B cell (primary cell): Measurements from ENCODE around the gene PTPRG. TPM values are rescaled to one million over a fixed set of nuclear protein-coding genes. Genes with fewer than 3 reads are reported as not detected.

Experiments used
- ATAC-seq: fragments of 200-7000 bp; cut with Tn5 transposase; one replicate; pipeline ENCODE4 v1.10.0; 2021; ENCODE audit warnings: low read depth, mild to moderate bottlenecking, moderate number of reproducible peaks, moderate library complexity
- CTCF ChIA-PET: fragments of 350-600 bp; sonication (Branson Sonifier 250); formaldehyde crosslinking; loops from one replicate; lab custom pipeline; 2021; ENCODE audit warnings: antibody characterized with exemption, inconsistent platforms; lab: Charles Lee
- POLR2A ChIA-PET: fragments of 350-600 bp; sonication (Branson Sonifier 250); formaldehyde crosslinking; loops from one replicate; lab custom pipeline; 2021; ENCODE audit warnings: antibody characterized with exemption; lab: Charles Lee
- DNase-seq: peaks from one replicate; pipeline ENCODE4 v3.0.0; 2013
- H2AFZ ChIP-seq: 2 replicates; pipeline ENCODE4 v1.6.1; 2012; ENCODE audit warnings: mild to moderate bottlenecking, low read depth, low read length; ENCODE audit not compliant: insufficient read depth, poor library complexity, severe bottlenecking
- H3K27ac ChIP-seq, 2 donors: 1 replicate in 1 of 2; 2 replicates in 1 of 2; pipeline ENCODE4 v1.5.1; 2012 to 2013; ENCODE audit warnings: low read length in 2 of 2, mild to moderate bottlenecking in 2 of 2, moderate library complexity in 1 of 2
- H3K27me3 ChIP-seq, 4 experiments: fragments of 200-600 bp in 1 of 4; sonication (generic) in 1 of 4; replicated peaks in 1 of 4; 1 replicate in 2 of 4; 2 replicates in 2 of 4; pipeline versions ENCODE4 v1.6.1 to v1.7.0; 2013 to 2016; ENCODE audit warnings: low read length in 3 of 4, mild to moderate bottlenecking in 2 of 4, mixed read lengths in 1 of 4, moderate library complexity in 1 of 4; ENCODE audit not compliant: insufficient read depth in 4 of 4, control insufficient read depth in 3 of 4; ENCODE audit errors: control extremely low read depth in 1 of 4
- H3K36me3 ChIP-seq, 2 experiments: replicated peaks in 1 of 2; 1 replicate in 1 of 2; 2 replicates in 1 of 2; pipeline versions ENCODE4 v1.6.1 to v1.7.1; 2013; ENCODE audit warnings: low read length in 1 of 2; ENCODE audit not compliant: insufficient read depth in 2 of 2, control insufficient read depth in 1 of 2; ENCODE audit errors: control extremely low read depth in 1 of 2, extremely low read depth in 1 of 2
- H3K4me1 ChIP-seq, 2 donors: fragments of 200-600 bp in 1 of 2; sonication (generic) in 1 of 2; 1 replicate in 1 of 2; 2 replicates in 1 of 2; pipeline versions ENCODE4 v1.5.1 to v1.6.1; 2013 to 2017; ENCODE audit warnings: low read length in 2 of 2; ENCODE audit not compliant: control insufficient read depth in 2 of 2, insufficient read depth in 2 of 2
- H3K4me2 ChIP-seq: replicated peaks from 2 replicates; pipeline ENCODE3; 2012; ENCODE audit warnings: mild to moderate bottlenecking, low read depth, low read length; ENCODE audit not compliant: poor library complexity, severe bottlenecking
- H3K4me3 ChIP-seq, 5 experiments: fragments of 200-600 bp in 1 of 5; sonication (generic) in 1 of 5; 1 replicate in 3 of 5; 2 replicates in 2 of 5; pipeline versions ENCODE4 v1.5.1 to v1.7.0; 2011 to 2016; ENCODE audit warnings: low read length in 4 of 5, mild to moderate bottlenecking in 4 of 5, low read depth in 2 of 5, control low read depth in 1 of 5, moderate library complexity in 1 of 5; ENCODE audit not compliant: insufficient read depth in 1 of 5; ENCODE audit errors: control extremely low read depth in 1 of 5, extremely low read depth in 1 of 5
- H3K79me2 ChIP-seq: fragments of 200-600 bp; sonication (generic); one replicate; pipeline ENCODE4 v1.6.0; 2016; ENCODE audit warnings: low read length; ENCODE audit not compliant: control insufficient read depth, insufficient read depth
- H3K9ac ChIP-seq: fragments of 200-600 bp; sonication (generic); 2 replicates; pipeline ENCODE4 v1.6.1; 2017; ENCODE audit warnings: mild to moderate bottlenecking, low read length, moderate library complexity
- H3K9me3 ChIP-seq, 3 donors: one replicate each; pipeline versions ENCODE4 v1.6.1 to v1.7.1; 2013; ENCODE audit warnings: low read length in 2 of 3; ENCODE audit not compliant: control insufficient read depth in 2 of 3, insufficient read depth in 1 of 3; ENCODE audit errors: control extremely low read depth in 1 of 3
- H4K20me1 ChIP-seq: 2 replicates; pipeline ENCODE4 v1.6.0; 2012; ENCODE audit warnings: mild to moderate bottlenecking, low read length; ENCODE audit not compliant: insufficient read depth, control insufficient read depth, poor library complexity, severe bottlenecking
- H3K27ac Mint-ChIP-seq: one replicate; pipeline ENCODE4 v1.8.0; 2021; ENCODE audit warnings: mixed read lengths
- H3K27me3 Mint-ChIP-seq: one replicate; pipeline ENCODE4 v1.8.0; 2021; ENCODE audit warnings: mixed read lengths
- H3K4me1 Mint-ChIP-seq: one replicate; pipeline ENCODE4 v1.8.0; 2021; ENCODE audit warnings: mixed read lengths
- H3K4me3 Mint-ChIP-seq: one replicate; pipeline ENCODE4 v1.8.0; 2021; ENCODE audit warnings: mixed read lengths
- H3K9me3 Mint-ChIP-seq: one replicate; pipeline ENCODE4 v1.8.0; 2022; ENCODE audit warnings: mixed read lengths; ENCODE audit not compliant: insufficient read depth
- EZH2 ChIP-seq: IDR thresholded peaks from 2 replicates; pipeline ENCODE4 v1.6.1; 2012; ENCODE audit warnings: borderline replicate concordance, low read depth, mild to moderate bottlenecking, moderate library complexity, low read length; ENCODE audit not compliant: insufficient read depth, poor library complexity, severe bottlenecking
- WGBS: methylation state at CpG from one replicate; pipeline ENCODE4 v1.1.5; 2013; ENCODE audit warnings: missing lambda C conversion rate; ENCODE audit not compliant: insufficient coverage; 5-methylcytosine and 5-hydroxymethylcytosine counted together
- intact Hi-C: fragments of 100-400 bp; cut with micrococcal nuclease; formaldehyde crosslinking; loops from one replicate; pipeline ENCODE4 v1.10.0; 2022
- polyA plus RNA-seq: library from polyadenylated mRNA; depleted of rRNA; stranded (reverse); fragments of >200 nt; gene quantifications from 2 replicates; pipeline ENCODE4 v1.2.3, GENCODE V29; 2012
- total RNA-seq, 2 donors: library from RNA; stranded (reverse); fragments of 120-200 nt in 1 of 2; gene quantifications; 1 replicate in 1 of 2; 2 replicates in 1 of 2; pipeline versions ENCODE4 v1.2.3 to v1.2.4, GENCODE V29; 2013 to 2022
- TF ChIP-seq, protein P1 (sequence below): fragments of 200-600 bp; IDR thresholded peaks from one replicate; pipeline ENCODE4 v1.8.0; 2022; ENCODE audit warnings: antibody characterized with exemption, mild to moderate bottlenecking

Gene PTPRG
- total and polyA plus RNA-seq, 2 donors (not counting 1 experiment from before 2014, with no cell fraction given) = 0.12 to 1.3 TPM

DNA sequence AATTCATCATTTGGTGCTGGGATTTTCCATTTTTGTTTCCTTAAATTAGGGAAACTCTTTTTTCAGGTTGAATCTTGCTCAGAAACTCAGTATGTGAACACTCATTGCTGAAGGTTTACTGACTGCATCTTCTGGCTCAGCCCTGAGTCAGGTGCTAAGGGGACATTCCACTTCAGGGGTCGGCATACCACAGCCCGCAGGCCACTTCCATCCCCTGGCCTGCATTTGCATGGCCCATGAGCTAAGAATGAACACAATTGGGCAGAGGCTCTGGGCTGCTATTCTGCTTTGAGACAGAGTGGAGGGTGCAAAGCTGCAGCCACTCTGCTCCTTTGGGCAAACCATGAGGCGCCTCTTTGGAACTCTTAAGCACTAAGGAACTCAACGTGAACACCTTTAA is 647.0 kb downstream of the PTPRG start:
- H3K36me3 ChIP-seq = no peaks in the 10 kb centered on the region
- Mint-ChIP-seq H3K9me3 (no peaks in the 10 kb centered on the region), H3K4me3 (no peak overlapping the region), H3K27me3 (no peaks in the 10 kb centered on the region), H3K27ac (no peak overlapping the region), H3K4me1 (no peaks in the 10 kb centered on the region)
- H3K27me3 ChIP-seq = no peaks in the 10 kb centered on the region
- no peaks in the 10 kb centered on the region for H3K79me2 ChIP-seq
- intact Hi-C loops = no loop called here
- no peak overlapping the region for H2AFZ ChIP-seq
- H3K4me1 ChIP-seq = no peaks in the 10 kb centered on the region
- no peak for DNase-seq
- H3K27ac ChIP-seq = no peak overlapping the region
- H3K4me2 ChIP-seq = no peak overlapping the region
- H3K4me3 ChIP-seq = no peak overlapping the region
- ChIA-PET POLR2A (no interaction called here), CTCF (no interaction called here)
- TF ChIP-seq, protein P1, sequence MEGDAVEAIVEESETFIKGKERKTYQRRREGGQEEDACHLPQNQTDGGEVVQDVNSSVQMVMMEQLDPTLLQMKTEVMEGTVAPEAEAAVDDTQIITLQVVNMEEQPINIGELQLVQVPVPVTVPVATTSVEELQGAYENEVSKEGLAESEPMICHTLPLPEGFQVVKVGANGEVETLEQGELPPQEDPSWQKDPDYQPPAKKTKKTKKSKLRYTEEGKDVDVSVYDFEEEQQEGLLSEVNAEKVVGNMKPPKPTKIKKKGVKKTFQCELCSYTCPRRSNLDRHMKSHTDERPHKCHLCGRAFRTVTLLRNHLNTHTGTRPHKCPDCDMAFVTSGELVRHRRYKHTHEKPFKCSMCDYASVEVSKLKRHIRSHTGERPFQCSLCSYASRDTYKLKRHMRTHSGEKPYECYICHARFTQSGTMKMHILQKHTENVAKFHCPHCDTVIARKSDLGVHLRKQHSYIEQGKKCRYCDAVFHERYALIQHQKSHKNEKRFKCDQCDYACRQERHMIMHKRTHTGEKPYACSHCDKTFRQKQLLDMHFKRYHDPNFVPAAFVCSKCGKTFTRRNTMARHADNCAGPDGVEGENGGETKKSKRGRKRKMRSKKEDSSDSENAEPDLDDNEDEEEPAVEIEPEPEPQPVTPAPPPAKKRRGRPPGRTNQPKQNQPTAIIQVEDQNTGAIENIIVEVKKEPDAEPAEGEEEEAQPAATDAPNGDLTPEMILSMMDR = no peak
- TF ChIP-seq EZH2 = no peak
- ATAC-seq = no peak
- 85% methylated on average over 4 of the region's 4 CpGs for WGBS
- no peaks in the 10 kb centered on the region for H3K9me3 ChIP-seq
- no peak overlapping the region for H3K9ac ChIP-seq
- no peaks in the 10 kb centered on the region for H4K20me1 ChIP-seq

DNA sequence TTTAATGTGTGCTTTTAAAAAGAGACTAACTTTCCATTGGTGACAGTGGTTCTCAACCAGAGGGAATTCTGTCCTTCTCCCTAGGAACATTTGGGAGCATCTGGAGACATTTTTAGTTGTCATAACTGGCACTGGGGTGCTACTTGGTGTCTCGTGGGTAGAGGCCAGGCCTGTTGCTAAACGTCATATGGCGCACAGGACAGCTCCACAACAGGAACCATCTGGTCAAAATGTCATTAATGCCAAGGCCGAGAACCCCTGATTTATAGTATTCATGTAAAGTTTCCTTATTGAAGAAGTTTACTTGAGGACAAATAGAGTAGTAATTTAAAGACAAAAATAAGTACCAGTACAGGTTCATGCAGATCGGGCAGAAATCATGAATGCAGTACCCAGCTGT is 647.7 kb downstream of the PTPRG start:
- H3K4me3 Mint-ChIP-seq = no peak overlapping the region
- ChIA-PET CTCF (no interaction called here), POLR2A (no interaction called here)
- Histone ChIP-seq H3K79me2 (no peaks in the 10 kb centered on the region), H2AFZ (no peak overlapping the region), H4K20me1 (no peaks in the 10 kb centered on the region), H3K4me2 (no peak overlapping the region), H3K4me1 (no peaks in the 10 kb centered on the region), H3K36me3 (no peaks in the 10 kb centered on the region), H3K9me3 (no peaks in the 10 kb centered on the region), H3K27me3 (no peaks in the 10 kb centered on the region), H3K9ac (no peak overlapping the region), H3K4me3 (no peak overlapping the region), H3K27ac (no peak overlapping the region)
- no peaks in the 10 kb centered on the region for H3K9me3 Mint-ChIP-seq
- no peaks in the 10 kb centered on the region for H3K4me1 Mint-ChIP-seq
- H3K27ac Mint-ChIP-seq = no peak overlapping the region
- no peak for ATAC-seq
- intact Hi-C loops = no loop called here
- H3K27me3 Mint-ChIP-seq = no peaks in the 10 kb centered on the region
- no peak for TF ChIP-seq EZH2
- TF ChIP-seq, protein P1 = no peak
- no peak for DNase-seq
- 38% methylated on average over 3 of the region's 5 CpGs for WGBS
